Stimulated activated CD8-positive, alpha-beta memory T cell treated with anti-CD3 and anti-CD28 coated beads, Interleukin-2, amount 100 ng/mL, for 1 hour (primary cell): ENCODE measurements around the gene PRKAG2.

Source experiments
- DNase-seq, 2 donors: peaks; one replicate each; pipeline ENCODE4 v3.0.0-alpha.2; 2020; ENCODE audit warnings: low read depth in 2 of 2

PRKAG2 gene

GRCh38 chr7:151710646-151711434, 166.1 kb downstream of the PRKAG2 start:
- no peak for DNase-seq

- DNase-seq: no peak
These were observed 166.7 kb downstream of the PRKAG2 start for GRCh38 chr7:151710121-151710640.

- no peak for DNase-seq
These were observed 167.5 kb downstream of the PRKAG2 start for GRCh38 chr7:151709141-151710038.

GRCh38 chr7:151708610-151709009, 168.3 kb downstream of the PRKAG2 start:
- DNase-seq: no peak

- DNase-seq: no peak
These were observed 169.2 kb downstream of the PRKAG2 start for GRCh38 chr7:151707757-151708156.

- DNase-seq: no peak
These were observed 169.8 kb downstream of the PRKAG2 start for GRCh38 chr7:151707105-151707469.

GRCh38 chr7:151706277-151707104, 170.4 kb downstream of the PRKAG2 start:
- no peak for DNase-seq

GRCh38 chr7:151705636-151706276, 171.2 kb downstream of the PRKAG2 start:
- no peak for DNase-seq

GRCh38 chr7:151704960-151705635, 171.8 kb downstream of the PRKAG2 start:
- no peak for DNase-seq

GRCh38 chr7:151704299-151704959, 172.5 kb downstream of the PRKAG2 start:
- DNase-seq: no peak

- no peak for DNase-seq
These were observed 174.0 kb downstream of the PRKAG2 start for GRCh38 chr7:151702961-151703360.

- no peak for DNase-seq
These were observed 176.2 kb downstream of the PRKAG2 start for GRCh38 chr7:151700586-151701165.

GRCh38 chr7:151699928-151700319, 177.0 kb downstream of the PRKAG2 start:
- no peak for DNase-seq

GRCh38 chr7:151699147-151699927, 177.6 kb downstream of the PRKAG2 start:
- no peak for DNase-seq

- DNase-seq: no peak
These were observed 179.0 kb downstream of the PRKAG2 start for GRCh38 chr7:151697942-151698341.

GRCh38 chr7:151697515-151697895, 179.4 kb downstream of the PRKAG2 start:
- DNase-seq: no peak

- no peak for DNase-seq
These were observed 180.0 kb downstream of the PRKAG2 start for GRCh38 chr7:151696721-151697514.

- no peak for DNase-seq
These were observed 180.9 kb downstream of the PRKAG2 start for GRCh38 chr7:151695951-151696541.
